Fibroblast of upper back skin (primary cell): ENCODE measurements around the gene ZNF341.
A peak's percentile ranks its signal among the peaks of the same experiment; 100 is the strongest.
"Not testable (repeated sequence)": the region's sequence is repeated elsewhere in the genome, so short reads cannot be mapped to it uniquely, and the experiment has no call there.

Source experiments
- DNase-seq: peaks from one replicate; pipeline ENCODE4 v3.0.0-alpha.2; 2013

The ZNF341 gene

GRCh38 chr20:33773412-33774089 is 41.8 kb downstream of the ZNF341 start:
- no peak for DNase-seq

GRCh38 chr20:33777816-33778215 is 46.0 kb downstream of the ZNF341 start:
- no peak for DNase-seq

- no peak for DNase-seq
Measured at GRCh38 chr20:33781133-33781532, 49.3 kb downstream of the ZNF341 start.

GRCh38 chr20:33781945-33782344 is 50.1 kb downstream of the ZNF341 start:
- DNase-seq, result no peak

GRCh38 chr20:33783256-33783655 is 51.5 kb downstream of the ZNF341 start:
- DNase-seq, result no peak

DNA sequence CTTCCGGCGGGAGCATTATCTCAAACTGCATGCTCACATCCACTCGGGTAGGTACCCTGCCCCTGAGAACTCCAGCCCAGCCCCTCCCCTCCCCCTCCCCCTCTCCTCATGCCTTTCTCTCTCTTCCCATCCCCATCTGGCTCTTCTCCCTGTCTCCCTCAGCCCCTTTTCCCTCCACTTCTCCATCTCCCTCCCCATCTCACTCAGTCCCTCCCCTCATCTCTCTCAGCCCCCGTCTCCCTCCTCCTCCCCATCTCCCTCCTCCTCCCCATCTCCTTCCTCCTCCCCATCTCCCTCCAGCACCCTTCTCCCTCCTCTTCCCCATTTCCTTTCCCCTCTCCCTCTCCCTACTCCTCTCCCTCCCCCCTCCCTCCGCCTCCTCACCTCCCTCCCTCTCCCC is 52.0 kb downstream of the ZNF341 start:
- no peak for DNase-seq

DNA sequence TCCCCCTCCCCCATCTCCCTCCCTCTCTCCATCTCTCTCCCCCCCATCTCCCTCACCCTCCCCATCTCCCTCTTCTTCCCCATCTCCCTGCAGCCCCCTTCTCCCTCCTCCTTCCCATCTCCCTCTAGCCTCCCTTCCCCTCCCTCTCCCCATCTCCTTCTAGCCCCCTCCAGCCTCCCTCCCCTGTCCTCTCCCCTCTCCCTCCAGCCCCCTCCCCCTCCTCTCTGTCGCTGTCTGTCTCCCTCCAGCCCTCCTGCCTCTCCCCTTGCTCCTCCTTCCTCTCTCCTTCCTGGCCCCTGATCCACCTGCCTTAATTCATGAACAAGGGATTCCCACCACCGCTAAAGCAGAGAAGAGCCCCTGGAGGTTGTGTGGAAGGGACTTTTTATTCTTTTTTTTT is 52.4 kb downstream of the ZNF341 start:
- no peak for DNase-seq

GRCh38 chr20:33785503-33785902 is 53.7 kb downstream of the ZNF341 start:
- DNase-seq, result no peak

GRCh38 chr20:33787253-33787891 is 55.6 kb downstream of the ZNF341 start:
- DNase-seq, result no peak

- no peak for DNase-seq
Measured at GRCh38 chr20:33788351-33789049, 56.7 kb downstream of the ZNF341 start.

GRCh38 chr20:33789109-33789857 is 57.5 kb downstream of the ZNF341 start:
- DNase-seq, result peak; percentile 96

GRCh38 chr20:33789858-33790182 is 58.0 kb downstream of the ZNF341 start:
- DNase-seq, result no peak

GRCh38 chr20:33790566-33790965 is 58.8 kb downstream of the ZNF341 start:
- no peak for DNase-seq

DNA sequence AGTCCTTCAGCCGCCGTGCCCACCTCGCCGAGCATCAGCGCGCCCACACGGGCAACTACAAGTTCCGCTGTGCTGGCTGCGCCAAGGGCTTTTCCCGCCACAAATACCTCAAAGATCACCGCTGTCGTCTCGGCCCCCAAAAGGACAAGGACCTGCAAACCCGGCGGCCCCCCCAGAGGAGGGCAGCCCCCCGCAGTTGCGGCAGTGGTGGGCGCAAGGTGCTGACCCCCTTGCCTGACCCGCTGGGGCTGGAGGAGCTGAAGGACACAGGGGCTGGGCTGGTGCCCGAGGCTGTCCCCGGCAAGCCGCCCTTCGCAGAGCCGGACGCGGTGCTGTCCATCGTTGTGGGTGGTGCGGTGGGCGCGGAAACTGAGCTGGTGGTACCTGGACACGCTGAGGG is 59.2 kb downstream of the ZNF341 start:
- DNase-seq, result no peak

GRCh38 chr20:33791540-33791939 is 59.7 kb downstream of the ZNF341 start:
- DNase-seq, result no peak

DNA sequence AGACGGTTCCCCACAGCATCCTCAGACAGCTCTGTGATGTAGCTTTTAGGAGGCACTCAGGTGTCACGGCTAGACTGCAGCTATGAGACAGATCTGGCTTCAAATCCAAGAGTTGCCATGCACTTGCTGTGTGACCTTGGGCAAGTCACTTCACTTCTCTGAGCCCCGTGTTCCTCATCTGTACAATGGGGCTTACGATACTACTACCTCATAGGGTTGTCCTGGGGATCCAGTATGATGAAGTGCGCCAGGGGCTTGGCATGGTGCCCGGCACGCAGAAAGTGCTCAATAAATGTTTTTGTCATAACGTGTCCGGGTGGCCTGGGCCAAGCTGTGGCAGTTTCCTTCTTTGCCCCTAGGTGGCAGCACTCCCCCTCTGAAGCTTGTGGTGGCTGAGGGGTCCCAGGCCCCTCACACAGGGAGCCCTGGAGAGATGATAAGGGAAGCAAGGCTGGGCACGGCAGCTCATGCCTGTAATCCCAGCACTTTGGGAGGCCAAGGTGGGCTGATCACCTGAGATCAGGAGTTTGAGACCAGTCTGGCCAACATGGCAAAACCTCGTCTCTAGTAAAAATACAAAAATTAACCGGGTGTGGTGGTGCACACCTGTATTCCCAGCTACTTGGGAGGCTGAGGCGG is 60.3 kb downstream of the ZNF341 start:
- peak; percentile 32 for DNase-seq

DNA sequence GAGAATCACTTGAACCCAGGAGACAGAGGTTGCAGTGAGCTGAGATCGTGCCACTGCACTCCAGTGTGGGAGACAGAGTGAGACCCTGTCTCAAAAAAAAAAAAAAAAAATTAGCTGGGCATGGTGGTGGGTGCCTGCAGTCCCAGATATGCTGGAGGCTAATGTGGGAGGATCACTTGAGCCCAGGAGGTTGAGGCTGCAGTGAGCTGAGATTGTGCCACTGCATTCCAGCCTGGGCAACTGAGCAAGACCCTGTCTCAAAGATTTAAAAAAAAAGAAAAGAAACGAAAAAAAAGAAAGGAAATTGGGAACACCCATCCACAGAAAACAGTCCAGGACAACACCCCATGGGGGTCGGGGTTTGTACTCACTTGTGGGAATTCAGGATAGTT is 60.8 kb downstream of the ZNF341 start:
- DNase-seq, result not testable (repeated sequence)

DNA sequence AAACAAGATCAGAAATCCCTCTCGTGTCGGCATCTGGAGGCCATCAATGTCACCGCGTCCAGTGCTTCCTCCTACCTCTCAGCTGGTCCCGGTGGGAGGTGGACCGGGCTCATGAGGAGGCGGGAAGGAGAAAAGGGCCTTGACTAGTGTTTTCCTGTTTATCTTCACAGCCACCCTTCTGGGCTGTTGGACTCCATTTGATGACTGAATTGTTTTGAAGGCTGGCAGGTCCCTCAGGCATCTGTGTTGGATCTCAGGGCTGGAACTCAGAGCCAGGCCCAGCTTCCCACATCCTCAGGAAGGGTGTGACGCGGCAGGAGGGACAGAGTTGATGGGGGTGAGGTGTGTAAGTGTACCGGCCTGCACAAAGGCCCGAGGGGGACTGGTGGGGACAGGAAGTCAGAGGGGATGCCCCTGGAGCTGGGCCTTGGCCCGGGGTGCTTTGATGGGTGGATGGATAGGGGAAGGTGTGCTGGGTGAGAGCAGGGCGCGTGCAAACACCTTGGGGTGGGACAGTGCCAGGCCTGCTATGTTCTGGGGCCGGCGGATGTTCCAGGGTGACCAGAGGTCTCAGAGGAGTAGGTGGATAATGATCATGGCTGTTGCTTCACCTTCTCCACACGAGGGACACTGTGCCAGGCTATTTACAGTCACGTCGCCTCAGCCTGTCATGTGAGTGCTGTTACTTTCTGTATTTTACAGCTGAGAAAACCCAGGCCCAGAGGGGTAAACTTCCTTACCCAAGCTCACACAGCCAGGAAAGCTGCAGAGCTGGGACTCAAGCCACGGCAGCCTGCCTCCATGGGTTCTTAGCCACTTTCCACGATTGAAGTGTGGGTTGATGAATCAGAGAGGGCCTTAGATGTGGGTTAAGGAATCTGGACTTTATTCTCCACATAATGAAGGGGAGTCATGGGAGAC is 61.5 kb downstream of the ZNF341 start:
- DNase-seq, result peak; percentile 48

DNA sequence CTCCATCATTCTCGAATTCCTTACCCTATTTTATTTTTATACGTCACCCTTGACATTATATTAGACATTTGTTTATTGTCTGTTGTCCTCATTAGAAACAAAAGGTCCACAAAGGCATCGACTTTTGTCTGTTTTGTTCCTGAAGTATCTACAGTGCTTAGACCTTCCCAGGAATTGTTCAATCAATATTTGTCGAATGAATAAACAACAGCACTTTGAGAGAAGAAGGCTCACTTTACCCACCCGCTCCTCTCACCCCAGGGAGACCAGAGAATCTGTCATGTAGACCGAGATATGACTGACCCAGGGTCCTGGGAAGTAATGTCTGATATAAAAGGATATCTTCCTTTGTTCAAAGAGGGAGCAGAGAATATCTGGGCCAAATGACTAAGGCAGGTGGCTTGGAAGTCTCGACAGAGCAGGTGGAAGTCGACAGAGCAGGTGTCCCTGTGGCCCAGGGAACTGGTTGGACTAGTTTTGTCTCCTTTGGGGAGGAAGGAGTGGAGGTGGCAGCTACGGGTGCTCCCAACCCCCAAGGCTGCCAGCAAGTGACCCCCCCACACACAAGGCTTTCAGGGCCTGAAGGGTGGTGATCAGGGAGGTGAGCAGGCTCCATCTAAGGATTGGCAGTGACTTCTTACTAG is 64.6 kb downstream of the ZNF341 start:
- no peak for DNase-seq

DNA sequence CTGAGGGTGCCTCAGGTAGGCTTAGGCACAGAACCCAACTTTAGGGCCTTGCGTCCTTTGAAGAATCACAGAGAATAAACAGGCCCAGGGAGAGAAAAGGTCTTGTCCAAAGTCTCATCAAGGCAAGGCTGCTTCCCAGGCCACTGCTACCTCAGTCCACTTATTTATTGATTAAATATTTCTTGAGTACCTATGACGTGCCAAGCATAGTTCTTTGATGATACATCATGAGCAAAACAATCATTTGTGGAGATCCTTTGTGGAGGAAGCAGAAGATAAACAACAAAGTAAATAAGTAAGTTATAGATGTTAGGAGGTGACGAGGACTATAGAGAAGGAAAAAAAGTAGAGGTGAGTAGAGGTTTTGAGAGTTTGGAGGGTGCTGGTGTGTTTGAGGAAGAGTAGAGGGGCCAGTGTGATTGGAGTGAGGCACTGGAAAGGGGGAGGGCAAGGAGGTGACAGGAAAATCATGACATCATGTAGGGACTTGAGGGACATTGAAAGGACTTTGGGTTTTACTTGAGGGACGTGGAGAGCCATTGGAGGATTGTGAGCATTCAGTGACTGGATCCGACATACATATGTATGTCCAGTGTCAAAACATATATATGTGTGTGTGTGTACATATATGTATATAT is 65.2 kb downstream of the ZNF341 start:
- no peak for DNase-seq

DNA sequence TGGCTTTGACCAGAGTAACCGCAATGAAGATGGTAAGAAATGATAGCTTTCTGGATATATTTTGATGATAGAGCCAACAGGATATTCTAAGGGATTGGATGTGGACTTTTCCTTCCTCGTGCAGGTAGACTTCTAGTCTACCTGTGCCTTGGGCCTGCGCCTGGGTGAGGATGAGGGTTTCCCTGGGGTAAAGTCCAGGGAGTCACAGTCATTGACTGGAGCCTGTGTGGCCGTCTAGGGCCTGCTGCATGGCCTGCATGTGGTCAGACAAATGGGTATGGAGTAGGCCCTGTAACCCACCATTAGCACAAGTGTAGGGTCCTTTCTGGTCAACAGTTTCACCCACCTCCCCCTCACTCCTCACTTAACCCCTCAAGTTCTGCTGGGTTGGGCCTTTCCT is 66.6 kb downstream of the ZNF341 start:
- no peak for DNase-seq
